GM10266 (cell line): ENCODE results near the gene MKRN2.
A peak's percentile ranks its signal among the peaks of the same experiment; 100 is the strongest.

Source experiments
- DNase-seq: peaks from one replicate; pipeline ENCODE4 v3.0.0; 2012; ENCODE audit errors: extremely low spot score
- TF ChIP-seq, protein P1 (sequence below): IDR thresholded peaks from 2 replicates; pipeline ENCODE4 v1.5.1; 2012; ENCODE audit warnings: mild to moderate bottlenecking, low read depth; ENCODE audit not compliant: control insufficient read depth, insufficient read depth; ENCODE audit errors: missing control alignments

MKRN2 gene

DNA sequence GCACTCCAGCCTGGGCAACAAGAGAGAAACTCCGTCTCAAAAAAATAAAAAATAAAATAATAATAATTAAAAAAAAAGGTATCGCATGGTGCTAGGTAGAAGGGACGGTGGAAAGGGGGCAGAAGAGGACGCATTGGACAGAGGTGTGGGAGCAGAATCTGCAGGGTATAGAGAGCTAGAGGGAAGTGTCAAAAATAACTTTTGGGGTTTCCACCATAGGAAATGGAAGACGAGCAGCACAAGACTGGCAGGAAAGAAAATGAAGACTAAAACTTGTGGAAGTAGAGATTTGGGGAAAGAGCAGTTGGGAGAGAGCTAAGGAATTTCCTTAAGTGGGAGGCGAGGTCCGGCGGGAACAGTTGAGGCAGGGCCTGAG, 585 bp upstream of the MKRN2 start:
- no peak for DNase-seq
- TF ChIP-seq, protein P1, sequence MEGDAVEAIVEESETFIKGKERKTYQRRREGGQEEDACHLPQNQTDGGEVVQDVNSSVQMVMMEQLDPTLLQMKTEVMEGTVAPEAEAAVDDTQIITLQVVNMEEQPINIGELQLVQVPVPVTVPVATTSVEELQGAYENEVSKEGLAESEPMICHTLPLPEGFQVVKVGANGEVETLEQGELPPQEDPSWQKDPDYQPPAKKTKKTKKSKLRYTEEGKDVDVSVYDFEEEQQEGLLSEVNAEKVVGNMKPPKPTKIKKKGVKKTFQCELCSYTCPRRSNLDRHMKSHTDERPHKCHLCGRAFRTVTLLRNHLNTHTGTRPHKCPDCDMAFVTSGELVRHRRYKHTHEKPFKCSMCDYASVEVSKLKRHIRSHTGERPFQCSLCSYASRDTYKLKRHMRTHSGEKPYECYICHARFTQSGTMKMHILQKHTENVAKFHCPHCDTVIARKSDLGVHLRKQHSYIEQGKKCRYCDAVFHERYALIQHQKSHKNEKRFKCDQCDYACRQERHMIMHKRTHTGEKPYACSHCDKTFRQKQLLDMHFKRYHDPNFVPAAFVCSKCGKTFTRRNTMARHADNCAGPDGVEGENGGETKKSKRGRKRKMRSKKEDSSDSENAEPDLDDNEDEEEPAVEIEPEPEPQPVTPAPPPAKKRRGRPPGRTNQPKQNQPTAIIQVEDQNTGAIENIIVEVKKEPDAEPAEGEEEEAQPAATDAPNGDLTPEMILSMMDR = no peak

DNA sequence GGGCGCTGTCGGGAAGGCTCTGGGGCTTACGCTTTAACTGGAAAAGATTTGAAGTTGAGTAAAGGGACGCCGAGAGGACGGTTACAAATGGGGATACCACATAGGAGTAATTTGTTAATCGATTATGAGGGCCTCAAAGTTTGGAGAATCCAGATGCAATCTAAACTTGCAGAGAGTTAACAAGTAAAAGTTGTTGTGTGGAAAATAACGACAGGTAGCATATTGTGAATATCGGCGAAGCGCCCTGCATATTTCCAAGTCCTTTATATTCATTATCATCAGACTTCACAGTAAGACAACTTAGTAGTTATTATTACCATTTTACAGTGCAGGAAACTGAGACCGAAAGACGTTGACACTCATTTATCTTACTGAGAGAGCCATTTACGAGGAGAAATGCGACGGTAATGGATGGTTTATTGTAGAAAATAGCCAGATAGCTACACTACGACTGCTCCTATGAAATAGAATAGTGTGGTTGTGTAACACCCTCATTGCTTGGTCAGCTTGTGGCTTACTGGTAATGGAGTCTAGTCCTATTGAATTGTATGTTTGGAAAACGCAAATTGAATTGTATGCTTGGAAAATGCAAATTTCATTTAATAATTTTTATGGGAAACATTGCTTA, 700 bp downstream of the MKRN2 start:
- DNase-seq = no peak
- TF ChIP-seq, protein P1 = no peak

DNA sequence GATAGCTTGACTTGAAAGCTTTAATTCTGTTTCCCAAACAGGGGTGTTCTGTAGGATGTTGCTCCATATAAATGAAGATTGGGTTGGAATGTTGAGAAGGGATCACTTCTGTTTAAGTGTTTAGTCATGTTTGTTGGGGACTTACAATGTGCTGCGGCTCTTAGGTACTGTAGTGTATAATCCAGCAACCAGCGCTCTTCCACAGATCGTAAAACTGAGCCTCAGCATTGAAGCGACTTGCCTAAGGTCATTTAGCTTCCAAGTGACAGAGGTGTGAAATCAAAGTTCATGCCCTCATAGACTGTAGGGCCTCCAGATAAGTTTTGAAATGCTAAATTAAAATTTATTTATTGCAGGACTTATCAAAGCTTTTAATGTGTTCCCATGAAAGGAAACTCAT, 1.8 kb downstream of the MKRN2 start:
- TF ChIP-seq, protein P1 = no peak
- no peak for DNase-seq

DNA sequence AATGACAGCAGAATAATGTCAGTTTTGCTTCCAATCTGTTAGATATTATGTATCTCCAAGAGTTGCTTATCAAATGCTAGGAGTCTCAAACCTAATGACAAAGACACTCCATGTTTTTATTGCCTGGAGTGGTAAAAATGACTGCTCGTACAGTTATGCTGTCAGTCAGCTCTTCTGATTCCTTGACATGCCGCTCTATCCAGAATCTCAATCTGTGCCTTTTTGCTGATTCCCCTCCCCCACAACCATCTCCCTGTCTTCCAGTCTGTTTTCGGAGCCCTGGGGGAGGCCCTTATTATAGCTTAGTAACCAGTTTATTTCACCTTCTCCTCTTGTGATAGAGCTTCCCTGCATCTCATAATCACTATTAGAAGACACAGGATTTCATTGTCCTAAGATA, 2.6 kb downstream of the MKRN2 start:
- no peak for DNase-seq
- TF ChIP-seq, protein P1 = no peak

DNA sequence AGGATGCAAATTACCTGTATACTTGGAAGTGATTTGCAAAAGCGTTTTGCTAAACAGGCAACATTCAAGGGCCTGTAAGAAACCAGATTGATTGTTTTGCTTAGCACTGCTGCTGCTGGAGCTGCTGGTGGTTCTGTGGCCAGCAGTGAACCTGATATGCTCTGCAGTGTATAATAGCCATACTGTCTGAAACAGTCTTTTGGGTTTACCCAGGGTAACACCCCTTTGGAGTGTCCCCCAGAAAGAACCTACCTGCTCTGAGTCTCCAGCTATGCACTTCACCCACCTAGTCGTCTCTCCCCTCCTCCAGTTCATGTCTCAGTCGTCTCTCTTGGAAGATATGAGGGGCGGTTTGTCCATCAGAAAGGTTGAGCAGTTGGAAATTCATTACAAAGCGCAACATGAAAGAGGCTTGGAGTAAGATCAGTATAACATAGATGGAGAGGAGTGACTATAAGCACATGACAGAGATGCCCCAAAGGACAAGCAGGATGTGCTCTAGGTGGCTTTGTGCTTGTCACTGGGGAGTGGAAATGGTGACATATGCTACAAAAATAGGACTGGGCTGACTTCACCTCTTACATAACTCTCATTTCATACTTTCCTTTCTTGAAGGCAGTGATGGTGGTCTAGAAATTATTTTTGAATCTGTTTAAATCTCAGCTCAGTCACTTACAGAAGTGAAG, 3.8 kb downstream of the MKRN2 start:
- peak; percentile 75 for DNase-seq
- TF ChIP-seq, protein P1 = no peak

DNA sequence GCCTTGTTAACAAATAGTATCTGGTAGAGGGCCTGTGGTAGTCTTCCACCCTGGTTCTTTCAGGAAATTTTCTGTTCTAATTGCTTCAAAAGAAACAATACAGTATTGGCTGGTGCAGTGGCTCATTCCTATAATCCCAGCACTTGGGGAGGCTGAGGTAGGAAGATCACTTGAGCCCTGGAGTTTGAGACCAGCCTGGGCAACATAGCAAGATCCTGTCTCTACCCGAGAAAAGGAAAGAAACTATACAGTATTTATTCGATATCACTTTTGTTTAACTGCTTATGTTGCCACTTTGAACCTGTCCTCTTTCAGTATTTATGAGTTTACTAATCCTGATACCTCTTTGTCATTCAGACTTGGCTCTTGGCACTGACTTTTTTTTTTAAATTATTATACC, 4.5 kb downstream of the MKRN2 start:
- TF ChIP-seq, protein P1 = no peak
- no peak for DNase-seq

DNA sequence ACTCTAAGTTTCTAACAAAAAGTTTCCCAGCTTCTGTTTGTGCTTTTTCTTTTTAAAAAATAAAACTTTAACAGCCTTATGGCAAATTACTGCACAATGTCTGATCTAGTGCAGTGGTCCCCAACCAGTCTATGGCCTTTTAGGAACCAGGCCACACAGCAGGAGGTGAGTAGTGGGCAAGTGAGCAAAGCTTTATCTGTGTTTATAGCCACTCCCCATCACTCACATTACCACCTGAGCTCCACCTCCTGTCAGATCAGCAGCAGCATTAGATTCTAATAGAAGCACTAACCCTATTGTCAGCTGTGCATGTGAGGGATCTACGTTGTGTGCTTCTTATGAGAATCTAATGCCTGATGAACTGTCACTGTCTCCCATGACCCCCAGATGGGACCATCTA, 5.6 kb downstream of the MKRN2 start:
- no peak for DNase-seq
- TF ChIP-seq, protein P1 = no peak
